HUES6 (cell line): ENCODE data around the gene CCDC120.

Source experiments
- H3K27ac ChIP-seq: 2 replicates; pipeline ENCODE4 v1.7.0; 2013; ENCODE audit warnings: low read depth, mild to moderate bottlenecking, low read length, inconsistent platforms
- H3K27me3 ChIP-seq: 2 replicates; pipeline ENCODE4 v1.6.1; 2013; ENCODE audit warnings: low read length; ENCODE audit not compliant: control insufficient read depth, insufficient read depth
- H3K36me3 ChIP-seq: 2 replicates; pipeline ENCODE4 v1.6.1; 2013; ENCODE audit warnings: low read length; ENCODE audit not compliant: control insufficient read depth, insufficient read depth
- H3K4me1 ChIP-seq: 2 replicates; pipeline ENCODE4 v1.6.1; 2013; ENCODE audit warnings: low read length; ENCODE audit not compliant: control insufficient read depth, insufficient read depth
- H3K4me3 ChIP-seq: 2 replicates; pipeline ENCODE4 v1.5.1; 2013; ENCODE audit warnings: low read depth, low read length
- H3K9ac ChIP-seq: one replicate; pipeline ENCODE4 v1.6.1; 2013; ENCODE audit warnings: mild to moderate bottlenecking, low read length
- H3K9me3 ChIP-seq: 2 replicates; pipeline ENCODE4 v1.6.1; 2013; ENCODE audit warnings: low read depth, low read length; ENCODE audit not compliant: control insufficient read depth, insufficient read depth

CCDC120 gene, protein sequence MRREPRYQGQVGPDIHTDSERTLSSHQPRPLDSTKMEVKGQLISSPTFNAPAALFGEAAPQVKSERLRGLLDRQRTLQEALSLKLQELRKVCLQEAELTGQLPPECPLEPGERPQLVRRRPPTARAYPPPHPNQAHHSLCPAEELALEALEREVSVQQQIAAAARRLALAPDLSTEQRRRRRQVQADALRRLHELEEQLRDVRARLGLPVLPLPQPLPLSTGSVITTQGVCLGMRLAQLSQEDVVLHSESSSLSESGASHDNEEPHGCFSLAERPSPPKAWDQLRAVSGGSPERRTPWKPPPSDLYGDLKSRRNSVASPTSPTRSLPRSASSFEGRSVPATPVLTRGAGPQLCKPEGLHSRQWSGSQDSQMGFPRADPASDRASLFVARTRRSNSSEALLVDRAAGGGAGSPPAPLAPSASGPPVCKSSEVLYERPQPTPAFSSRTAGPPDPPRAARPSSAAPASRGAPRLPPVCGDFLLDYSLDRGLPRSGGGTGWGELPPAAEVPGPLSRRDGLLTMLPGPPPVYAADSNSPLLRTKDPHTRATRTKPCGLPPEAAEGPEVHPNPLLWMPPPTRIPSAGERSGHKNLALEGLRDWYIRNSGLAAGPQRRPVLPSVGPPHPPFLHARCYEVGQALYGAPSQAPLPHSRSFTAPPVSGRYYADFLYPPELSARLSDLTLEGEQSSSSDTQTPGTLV

DNA sequence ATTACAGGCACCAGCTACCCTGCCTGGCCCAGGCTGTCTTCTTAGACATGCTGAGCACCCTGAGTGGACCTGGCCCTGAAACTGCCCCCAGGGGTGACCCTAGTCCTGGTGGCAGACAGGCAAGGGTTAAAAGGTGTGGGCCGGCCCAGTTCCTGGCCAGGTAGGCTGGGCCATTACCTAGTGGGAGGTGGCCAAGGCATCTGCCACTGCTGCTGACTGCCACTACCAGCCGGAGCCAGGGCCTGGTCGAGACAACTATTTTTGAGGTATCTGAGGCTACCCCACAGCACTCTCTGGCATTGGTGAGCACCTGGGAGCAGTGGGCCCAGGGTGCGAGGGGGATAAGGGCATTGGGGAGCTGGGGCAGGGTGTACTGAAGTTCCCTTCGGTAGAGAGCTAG is at the start of gene CCDC120:
Gene CCDC120 (plus strand): TSS at position 206 of the 400 bp plus-strand sequence. CDS start 3,043 bp downstream, outside the sequence.
- peak within 1 kb of the TSS; percentile 57 for H3K9ac ChIP-seq
- peaks cover 15% of the 10 kb centered on the region for H3K36me3 ChIP-seq
- no peak within 1 kb of the TSS for H3K27ac ChIP-seq
- H3K27me3 ChIP-seq: no peaks in the 10 kb centered on the region
- peaks cover 14% of the 10 kb centered on the region; the same call in 1 of the 2 replicates for H3K9me3 ChIP-seq
- H3K4me3 ChIP-seq: peak within 1 kb of the TSS; percentile 56
- peaks cover 5% of the 10 kb centered on the region; the same call in 1 of the 2 replicates for H3K4me1 ChIP-seq

DNA sequence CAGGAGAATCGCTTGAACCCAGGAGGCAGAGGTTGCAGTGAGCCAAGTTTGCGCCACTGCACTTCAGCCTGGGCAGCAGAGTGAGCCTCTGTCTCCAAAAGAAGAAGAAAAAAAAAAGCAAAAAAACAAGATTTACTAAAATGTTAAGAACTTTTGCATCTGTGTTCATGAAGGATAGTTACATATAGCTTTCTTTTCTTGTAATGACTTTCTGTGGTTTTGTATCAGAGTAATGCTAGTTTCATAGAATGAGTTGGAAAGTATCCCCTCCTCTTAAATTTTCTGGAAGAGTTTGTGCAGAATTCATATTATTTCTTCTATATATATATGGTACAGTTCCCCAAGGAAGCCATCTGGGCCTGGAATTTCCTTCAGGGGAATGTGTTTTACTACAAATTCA is 39.7 kb upstream of the CCDC120 start:
- Histone ChIP-seq H3K9me3 (no peaks in the 10 kb centered on the region; the same call in 1 of the 2 replicates), H3K27ac (no peak overlapping the region), H3K4me3 (no peak overlapping the region), H3K27me3 (no peaks in the 10 kb centered on the region), H3K36me3 (no peaks in the 10 kb centered on the region), H3K4me1 (no peaks in the 10 kb centered on the region), H3K9ac (no peak overlapping the region)

DNA sequence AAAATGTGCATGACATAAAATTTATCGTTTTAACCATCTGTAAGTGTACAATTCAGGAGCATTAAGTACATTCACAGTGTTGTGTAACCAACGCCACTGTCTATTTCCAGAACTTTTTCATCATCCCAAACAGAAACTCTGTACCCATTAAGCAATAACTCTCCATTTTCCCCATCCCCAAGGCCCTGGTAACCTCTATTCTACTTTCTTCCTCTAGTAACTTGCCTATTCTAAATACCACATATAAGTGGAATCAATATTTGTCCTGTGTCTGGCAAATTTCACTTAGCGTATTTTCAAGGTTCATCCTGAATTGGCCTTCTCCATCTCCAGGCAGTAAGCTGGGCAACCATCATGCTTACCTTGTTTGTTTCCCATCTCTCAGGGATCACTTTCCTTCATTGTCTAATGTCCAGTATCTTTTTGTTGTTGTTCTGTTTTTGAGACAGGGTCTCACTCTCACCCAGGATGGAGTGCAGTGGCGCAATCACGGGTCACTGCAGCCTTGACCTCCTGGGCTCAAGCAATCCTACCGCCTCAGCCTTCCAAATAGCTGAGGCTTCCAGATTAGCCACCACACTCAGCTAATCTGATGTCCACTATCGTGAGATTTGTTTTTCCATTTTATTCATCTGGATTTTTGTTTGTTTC is 39.1 kb upstream of the CCDC120 start:
- H3K27me3 ChIP-seq: no peaks in the 10 kb centered on the region
- no peak overlapping the region for H3K9ac ChIP-seq
- H3K36me3 ChIP-seq: peaks cover 7% of the 10 kb centered on the region
- H3K27ac ChIP-seq: no peak overlapping the region
- no peak overlapping the region for H3K4me3 ChIP-seq
- H3K4me1 ChIP-seq: no peaks in the 10 kb centered on the region
- peaks cover 4% of the 10 kb centered on the region; the same call in 1 of the 2 replicates for H3K9me3 ChIP-seq

DNA sequence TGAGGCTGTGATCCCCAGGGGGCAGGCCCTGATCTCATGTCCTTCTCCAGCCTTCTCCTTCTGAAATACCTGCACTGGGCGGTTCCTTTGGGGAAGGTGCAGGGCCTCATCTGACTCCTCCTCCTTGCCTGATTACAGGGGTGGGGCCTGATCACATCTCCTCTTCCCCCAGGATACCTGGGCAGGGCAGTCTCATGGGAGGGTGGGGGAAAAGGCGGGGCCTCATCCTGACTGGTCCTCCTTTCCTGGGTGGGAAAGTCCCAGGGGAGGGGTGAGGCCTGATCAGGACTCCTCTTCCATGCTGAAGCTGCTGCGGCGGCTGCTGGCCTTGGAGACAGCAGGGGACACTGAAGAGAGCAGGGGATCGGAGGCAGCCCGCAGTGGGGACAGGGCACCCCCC is 28.9 kb upstream of the CCDC120 start:
- Histone ChIP-seq H3K27ac (no peak overlapping the region), H3K9ac (no peak overlapping the region), H3K27me3 (no peaks in the 10 kb centered on the region), H3K4me3 (no peak overlapping the region), H3K36me3 (peaks cover 66% of the 10 kb centered on the region), H3K9me3 (peaks cover 2% of the 10 kb centered on the region; the same call in 1 of the 2 replicates), H3K4me1 (peaks cover 11% of the 10 kb centered on the region; the same call in 1 of the 2 replicates)

DNA sequence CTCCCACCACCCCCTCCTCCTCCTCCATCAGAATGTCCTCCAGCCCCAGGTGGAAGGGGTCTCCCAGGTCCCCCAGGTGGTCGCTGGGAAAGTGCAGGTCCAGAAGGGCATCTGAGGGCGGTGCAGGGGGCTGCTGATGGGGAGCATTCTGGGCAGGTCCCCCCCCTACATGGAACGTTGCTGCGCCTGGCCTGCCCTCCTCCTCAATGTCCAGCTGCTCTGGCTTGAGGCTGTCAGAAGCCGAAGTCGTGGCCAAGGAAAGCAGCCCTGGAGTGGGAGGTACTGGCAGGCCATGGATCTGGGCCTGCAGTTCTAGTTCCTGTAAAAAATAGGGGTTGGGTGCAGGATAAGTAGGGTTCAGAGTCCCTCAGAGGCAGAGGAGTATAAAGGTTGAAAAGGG is 28.5 kb upstream of the CCDC120 start:
- Histone ChIP-seq H3K36me3 (peaks cover 67% of the 10 kb centered on the region), H3K27ac (no peak overlapping the region; the same call in 1 of the 2 replicates), H3K4me3 (no peak overlapping the region), H3K27me3 (no peaks in the 10 kb centered on the region), H3K9me3 (peaks cover 2% of the 10 kb centered on the region; the same call in 1 of the 2 replicates), H3K4me1 (peaks cover 11% of the 10 kb centered on the region; the same call in 1 of the 2 replicates), H3K9ac (no peak overlapping the region)

DNA sequence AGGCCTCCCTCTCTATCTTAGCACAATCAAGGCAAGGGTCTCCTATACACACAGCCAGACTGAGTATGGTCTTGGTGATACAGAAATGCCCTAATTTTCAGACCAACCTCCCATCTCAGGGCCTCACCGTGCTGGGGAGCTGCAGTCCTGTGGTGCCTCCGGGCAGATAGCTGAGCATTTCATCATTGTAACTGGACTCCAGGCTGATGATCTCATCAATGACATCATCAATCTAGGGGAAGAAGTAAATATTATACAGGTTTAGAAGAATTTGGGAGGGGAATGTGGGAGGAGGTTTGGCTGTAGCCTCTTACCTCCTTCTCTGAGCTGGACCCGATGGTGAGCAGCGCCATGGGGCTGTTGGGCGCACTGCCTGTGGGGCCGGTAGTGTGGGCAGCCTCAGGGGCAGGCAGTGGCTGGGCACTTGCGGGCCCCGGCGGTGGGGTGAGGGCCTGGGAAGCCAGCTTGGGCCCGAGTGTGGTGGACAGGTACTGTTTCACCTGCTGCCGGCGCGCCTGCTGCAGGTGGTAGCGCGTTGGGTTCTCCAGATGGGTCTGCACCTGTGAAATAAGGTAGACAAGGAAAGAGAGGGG is 20.8 kb upstream of the CCDC120 start:
- no peaks in the 10 kb centered on the region for H3K27me3 ChIP-seq
- no peak overlapping the region for H3K9ac ChIP-seq
- H3K36me3 ChIP-seq: peaks cover 57% of the 10 kb centered on the region
- H3K27ac ChIP-seq: peak overlapping the region; percentile 86; the same call in 1 of the 2 replicates
- peaks cover 4% of the 10 kb centered on the region; the same call in 1 of the 2 replicates for H3K9me3 ChIP-seq
- no peak overlapping the region for H3K4me3 ChIP-seq
- peaks cover 16% of the 10 kb centered on the region for H3K4me1 ChIP-seq

DNA sequence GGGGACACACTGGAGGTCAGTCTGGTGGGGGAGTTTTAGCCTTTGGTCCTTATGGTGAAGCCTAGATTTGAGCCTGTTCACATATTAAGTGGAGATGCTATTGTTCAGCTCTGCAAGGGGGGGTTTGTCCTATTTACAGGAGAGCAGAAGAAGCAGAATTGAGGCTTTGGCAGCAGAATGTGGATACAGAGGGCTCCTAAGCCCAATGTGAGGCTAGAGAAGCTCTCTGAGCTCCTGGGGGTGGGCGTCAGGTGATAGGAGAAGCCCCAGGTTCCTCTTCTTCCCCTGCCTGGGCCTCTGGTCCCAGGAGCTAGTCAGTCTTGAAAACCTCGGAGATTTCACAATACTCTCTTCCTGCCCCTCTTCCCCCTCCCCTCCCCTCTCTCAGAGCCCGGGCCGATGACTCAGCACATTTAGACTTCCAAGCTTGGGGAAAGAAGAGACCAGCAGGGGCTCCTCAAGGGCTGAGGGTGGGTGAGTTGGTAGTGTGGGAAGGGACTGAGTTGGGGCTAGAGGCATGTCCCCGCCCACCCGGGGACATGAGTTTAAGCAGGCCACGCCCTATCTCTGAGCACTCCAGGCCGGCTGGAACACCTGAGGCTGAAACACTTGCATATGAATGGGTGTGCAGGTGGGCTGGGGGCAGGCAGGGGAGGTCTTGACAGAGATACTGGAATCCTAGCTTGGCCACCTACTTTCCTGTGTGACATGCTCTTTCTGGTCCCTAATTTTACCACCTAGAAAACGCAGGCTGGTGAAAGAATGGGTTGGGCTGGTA is 19.0 kb upstream of the CCDC120 start:
- peaks cover 16% of the 10 kb centered on the region for H3K4me1 ChIP-seq
- peak overlapping the region; percentile 91 for H3K4me3 ChIP-seq
- peaks cover 39% of the 10 kb centered on the region for H3K36me3 ChIP-seq
- peak overlapping the region; percentile 86 for H3K27ac ChIP-seq
- peaks cover 4% of the 10 kb centered on the region; the same call in 1 of the 2 replicates for H3K9me3 ChIP-seq
- H3K9ac ChIP-seq: peak overlapping the region; percentile 90
- H3K27me3 ChIP-seq: no peaks in the 10 kb centered on the region

DNA sequence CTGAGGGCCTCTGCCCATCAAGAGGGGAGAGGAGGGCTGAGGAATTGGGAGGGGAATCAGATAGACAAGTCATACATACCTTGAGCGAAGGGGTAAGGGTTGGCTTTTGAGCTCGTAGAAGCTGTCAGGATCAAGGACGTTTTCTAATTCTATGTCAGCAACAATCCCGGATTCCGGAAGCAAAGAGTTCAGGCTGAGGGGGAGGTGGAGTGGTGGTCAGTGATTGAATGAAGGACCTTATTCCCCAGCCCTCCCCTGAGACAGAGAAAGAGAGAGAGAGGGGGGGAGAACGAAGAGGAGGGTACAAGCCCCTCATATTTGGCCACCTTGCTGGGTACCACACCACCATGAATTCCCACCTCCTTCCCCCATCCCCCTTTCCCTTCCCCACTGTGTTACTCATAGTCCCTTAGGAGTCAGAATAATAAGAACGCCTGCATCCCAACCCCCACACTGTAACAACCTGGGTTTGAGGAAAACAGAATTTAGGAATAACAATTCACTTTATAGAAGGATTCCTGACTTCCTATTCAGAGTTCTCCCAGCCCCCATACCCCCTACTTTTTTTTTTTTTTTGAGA is 18.3 kb upstream of the CCDC120 start:
- peak overlapping the region; percentile 91 for H3K4me3 ChIP-seq
- peak overlapping the region; percentile 70 for H3K27ac ChIP-seq
- H3K9ac ChIP-seq: peak overlapping the region; percentile 90
- H3K27me3 ChIP-seq: no peaks in the 10 kb centered on the region
- peaks cover 36% of the 10 kb centered on the region for H3K36me3 ChIP-seq
- peaks cover 4% of the 10 kb centered on the region; the same call in 1 of the 2 replicates for H3K9me3 ChIP-seq
- peaks cover 16% of the 10 kb centered on the region for H3K4me1 ChIP-seq

DNA sequence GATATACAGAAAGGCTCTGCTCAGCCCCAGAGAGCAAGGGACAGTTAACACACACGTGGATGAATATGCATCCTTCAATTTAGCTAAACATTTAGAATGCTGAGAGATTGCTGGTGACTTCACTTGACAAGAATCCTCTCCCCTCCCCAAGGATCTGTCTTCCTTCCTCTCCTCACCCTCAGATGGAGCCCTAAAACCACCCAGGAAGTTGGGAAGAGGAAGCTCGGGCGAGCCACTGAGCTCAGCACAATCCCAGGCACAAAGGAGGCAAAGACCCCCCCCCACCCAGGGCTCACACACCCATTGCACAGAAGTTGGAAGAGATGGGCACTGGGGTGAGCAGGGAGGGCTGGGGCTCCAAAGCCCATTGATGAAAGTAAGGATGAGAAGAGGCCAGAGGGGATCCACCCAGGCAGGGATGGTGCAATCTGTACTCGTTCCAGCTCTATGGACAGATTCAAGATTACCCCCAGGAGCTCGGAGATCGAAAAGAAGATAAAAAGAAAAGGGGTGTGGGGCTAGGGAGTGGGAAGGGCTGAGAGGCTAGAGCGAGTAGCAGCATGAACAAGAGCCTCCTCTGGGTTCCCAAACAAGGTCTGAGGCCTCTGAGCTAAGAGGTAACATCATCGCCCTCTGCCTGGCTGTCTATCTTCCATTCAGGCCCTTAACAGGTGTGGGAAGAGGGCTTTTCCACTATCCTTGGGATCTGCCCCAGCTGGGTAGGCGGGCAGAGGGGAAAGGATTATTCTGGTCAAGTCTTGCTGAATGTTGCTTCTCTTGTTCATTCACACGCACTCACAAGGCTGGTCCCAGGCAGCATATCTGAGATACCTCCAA is 16.8 kb upstream of the CCDC120 start:
- Histone ChIP-seq H3K9me3 (peaks cover 4% of the 10 kb centered on the region; the same call in 1 of the 2 replicates), H3K4me3 (peak overlapping the region; percentile 91), H3K4me1 (peaks cover 16% of the 10 kb centered on the region), H3K36me3 (peaks cover 27% of the 10 kb centered on the region), H3K27me3 (no peaks in the 10 kb centered on the region), H3K27ac (peak overlapping the region; percentile 96; the same call in 1 of the 2 replicates), H3K9ac (peak overlapping the region; percentile 90)
